Esophagus muscularis mucosa (tissue), 4 donors: ENCODE measurements around the gene CHMP1A.

Source experiments
- CTCF ChIP-seq, 3 experiments: fragments of 200-600 bp in 2 of 3; fragments of 450-650 bp in 1 of 3; sonication (generic) in 2 of 3; IDR thresholded peaks; one replicate each; pipeline ENCODE4 v1.5.1; 2017 to 2019; ENCODE audit warnings: antibody characterized with exemption in 3 of 3, mild to moderate bottlenecking in 2 of 3, moderate library complexity in 1 of 3
- EP300 ChIP-seq: sonication (generic); formaldehyde crosslinking; IDR thresholded peaks from one replicate; pipeline ENCODE4 v1.6.1; 2017; ENCODE audit warnings: antibody characterized with exemption
- POLR2A ChIP-seq: fragments of 450-650 bp; IDR thresholded peaks from one replicate; pipeline ENCODE4 v1.6.1; 2017; ENCODE audit warnings: antibody characterized with exemption, moderate library complexity, mild to moderate bottlenecking, low read depth

GRCh38 chr16:89651584-89651983 is 5.9 kb downstream of the CHMP1A start:
- TF ChIP-seq CTCF (IDR thresholded peaks at IDR 0.05) (no peak), EP300 (no peak), POLR2A (no peak)
